DMS53 treated with DMSO at 0.1 percent for 48 hours (cell line): ENCODE data around the gene SYNGR3.

Experiments used
- DNase-seq: peaks from one replicate; lab custom pipeline; 2025; ENCODE audit not compliant: unreplicated experiment; lab: John Stamatoyannopoulos, UW

The SYNGR3 gene

DNA sequence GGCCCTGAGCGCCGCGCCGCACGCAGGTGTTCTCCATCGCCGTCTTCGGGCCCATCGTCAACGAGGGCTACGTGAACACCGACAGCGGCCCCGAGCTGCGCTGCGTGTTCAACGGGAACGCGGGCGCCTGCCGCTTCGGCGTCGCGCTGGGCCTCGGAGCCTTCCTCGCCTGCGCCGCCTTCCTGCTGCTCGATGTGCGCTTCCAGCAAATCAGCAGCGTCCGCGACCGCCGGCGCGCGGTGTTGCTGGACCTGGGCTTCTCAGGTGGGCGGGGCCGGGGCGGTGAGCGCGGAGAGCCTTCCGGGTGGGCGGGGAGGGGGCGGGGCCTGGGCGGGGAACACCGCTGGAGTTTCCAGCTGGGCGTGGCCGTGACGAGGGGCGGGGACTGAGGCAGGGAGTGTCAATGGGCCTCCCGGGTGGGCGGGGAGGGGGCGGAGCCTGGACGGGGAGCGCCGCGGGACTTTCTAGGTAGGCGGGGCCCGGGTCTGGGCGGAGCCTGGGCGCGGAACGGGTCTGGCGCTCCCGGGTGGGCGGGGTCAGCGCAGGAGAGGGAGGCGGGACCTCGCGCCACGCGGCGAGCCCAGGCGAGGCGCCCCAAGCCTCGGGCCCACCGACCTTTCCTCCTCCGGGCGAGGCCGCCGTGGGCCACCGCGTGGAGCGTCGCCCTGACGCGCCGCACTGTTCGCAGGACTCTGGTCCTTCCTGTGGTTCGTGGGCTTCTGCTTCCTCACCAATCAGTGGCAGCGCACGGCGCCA, 2.4 kb downstream of the SYNGR3 start:
- DNase-seq: peak; percentile 64

GRCh38 chr16:1992704-1993317, 3.0 kb downstream of the SYNGR3 start:
- DNase-seq: no peak

- peak; percentile 51 for DNase-seq
Measured at GRCh38 chr16:1993731-1994131, 4.0 kb downstream of the SYNGR3 start.

DNA sequence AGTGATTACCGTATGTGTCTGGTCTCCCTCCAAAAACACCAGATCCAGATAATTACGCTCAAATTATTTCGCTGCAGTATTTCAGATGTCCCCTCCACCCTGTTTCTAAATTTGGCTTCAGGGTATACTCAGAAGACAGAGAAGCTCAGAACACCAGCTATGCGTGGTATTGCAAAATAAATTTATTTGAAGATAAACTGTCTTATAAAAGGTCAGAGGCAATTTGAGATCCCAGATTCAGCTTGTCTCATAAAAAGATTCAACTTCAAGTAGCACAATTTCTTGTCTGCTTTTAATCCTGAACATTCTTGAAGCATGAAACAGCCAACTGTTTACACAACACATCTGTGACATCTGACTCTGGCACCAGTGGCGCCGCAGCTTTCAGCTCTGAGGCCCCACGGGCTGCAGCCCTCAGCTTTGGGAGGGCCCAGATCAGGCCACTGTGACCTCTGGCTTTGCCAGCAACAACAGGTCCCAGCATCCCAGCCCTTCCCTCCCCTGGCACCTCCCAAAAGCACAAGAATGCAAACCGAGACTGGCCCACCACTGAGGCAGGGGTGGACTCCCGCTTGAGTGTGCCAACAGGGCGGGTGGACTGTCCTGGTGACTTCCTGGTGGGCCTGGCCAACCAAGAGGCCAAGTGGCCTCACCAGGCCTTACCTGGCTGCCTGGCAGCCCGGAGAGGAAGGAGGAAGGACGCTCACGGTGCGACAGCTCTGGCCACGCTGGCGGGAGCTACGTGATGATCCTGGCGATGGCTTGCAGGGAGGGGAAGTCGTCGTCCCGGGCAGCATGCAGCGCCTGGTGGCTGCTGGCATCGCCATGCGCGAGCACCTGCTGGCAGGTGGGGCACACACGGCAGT, 8.0 kb downstream of the SYNGR3 start:
- no peak for DNase-seq

GRCh38 chr16:1998360-1998835, 8.6 kb downstream of the SYNGR3 start:
- no peak for DNase-seq

DNA sequence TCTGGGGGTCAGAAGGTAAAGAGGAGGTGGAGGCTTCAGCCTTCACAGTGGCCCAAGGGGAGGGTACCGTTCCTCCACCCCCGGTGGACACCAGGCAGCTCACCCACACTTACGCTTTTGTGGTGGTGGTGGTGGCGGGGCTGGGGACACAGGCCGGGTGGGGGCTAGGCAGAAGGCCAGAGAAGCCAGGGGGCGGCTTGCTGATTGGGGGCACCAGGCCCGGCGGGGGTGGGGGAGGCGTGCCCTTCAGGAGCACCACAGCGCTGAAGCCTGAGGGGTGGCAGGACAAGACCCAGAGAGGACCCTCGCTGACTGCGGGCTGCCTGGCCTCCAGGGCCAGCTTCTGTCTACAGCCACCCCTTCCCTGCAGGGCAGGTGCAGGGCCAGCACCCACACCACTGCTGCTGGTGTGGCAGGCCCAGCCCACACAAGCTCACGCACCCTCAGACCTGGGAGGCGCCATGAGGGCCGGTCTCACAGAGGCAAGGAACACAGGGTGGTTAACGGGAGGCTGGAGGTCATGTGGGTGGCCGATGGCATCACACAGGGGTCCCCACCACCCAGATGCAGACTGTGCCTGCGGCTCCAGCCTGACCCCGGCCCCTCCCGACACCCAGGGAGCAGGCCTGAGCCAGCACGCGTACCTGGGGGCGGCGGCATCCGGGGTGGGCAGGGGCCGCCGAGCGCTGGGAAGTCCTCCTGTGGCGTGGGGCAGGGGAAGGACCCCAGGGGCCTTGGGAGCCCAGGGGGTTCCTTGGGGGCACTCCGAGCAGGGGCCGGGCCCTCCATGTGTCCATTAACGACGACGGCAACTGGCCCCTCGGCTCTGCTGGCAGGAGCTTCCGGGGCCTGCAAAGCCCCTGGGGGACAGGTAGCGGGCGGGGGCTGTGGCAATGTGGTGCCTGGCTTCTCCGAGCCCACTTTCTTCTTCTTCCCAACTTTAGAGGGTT, 9.4 kb downstream of the SYNGR3 start:
- no peak for DNase-seq

DNA sequence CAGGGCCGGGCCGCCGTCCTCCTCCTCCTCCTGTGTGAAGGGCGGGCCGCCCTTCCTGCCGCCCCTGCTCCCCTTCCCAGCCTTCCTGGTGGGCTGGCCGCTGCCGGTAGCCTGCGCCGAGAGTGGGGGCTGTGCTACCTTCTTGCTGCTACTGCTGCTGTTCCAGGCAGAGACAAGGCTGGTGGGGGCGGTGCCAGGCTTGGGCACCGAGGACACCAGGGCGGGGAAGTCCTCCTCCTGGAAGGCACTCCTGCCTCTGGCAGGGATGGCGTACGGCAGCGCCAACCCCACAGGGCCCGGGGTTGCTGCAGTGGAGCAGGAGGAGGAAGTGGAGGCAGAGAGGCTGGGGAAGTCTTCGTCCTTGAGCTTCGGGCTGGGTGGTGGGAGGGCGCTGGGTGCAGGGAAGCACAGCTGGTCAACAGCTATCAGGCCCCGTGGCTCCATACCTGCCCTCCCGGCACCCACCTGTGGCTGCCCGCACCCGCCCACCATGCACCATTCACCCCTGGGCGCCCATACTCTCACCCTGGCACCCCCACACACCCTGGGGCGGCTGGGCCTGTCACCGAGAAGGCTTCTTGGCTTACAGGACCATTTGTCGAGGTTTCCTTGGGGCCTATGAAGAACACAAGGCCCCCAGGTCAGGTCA, 10.2 kb downstream of the SYNGR3 start:
- DNase-seq: no peak

- no peak for DNase-seq
Measured at GRCh38 chr16:2001035-2001434, 11.3 kb downstream of the SYNGR3 start.

GRCh38 chr16:2001456-2002355, 11.9 kb downstream of the SYNGR3 start:
- DNase-seq: no peak

DNA sequence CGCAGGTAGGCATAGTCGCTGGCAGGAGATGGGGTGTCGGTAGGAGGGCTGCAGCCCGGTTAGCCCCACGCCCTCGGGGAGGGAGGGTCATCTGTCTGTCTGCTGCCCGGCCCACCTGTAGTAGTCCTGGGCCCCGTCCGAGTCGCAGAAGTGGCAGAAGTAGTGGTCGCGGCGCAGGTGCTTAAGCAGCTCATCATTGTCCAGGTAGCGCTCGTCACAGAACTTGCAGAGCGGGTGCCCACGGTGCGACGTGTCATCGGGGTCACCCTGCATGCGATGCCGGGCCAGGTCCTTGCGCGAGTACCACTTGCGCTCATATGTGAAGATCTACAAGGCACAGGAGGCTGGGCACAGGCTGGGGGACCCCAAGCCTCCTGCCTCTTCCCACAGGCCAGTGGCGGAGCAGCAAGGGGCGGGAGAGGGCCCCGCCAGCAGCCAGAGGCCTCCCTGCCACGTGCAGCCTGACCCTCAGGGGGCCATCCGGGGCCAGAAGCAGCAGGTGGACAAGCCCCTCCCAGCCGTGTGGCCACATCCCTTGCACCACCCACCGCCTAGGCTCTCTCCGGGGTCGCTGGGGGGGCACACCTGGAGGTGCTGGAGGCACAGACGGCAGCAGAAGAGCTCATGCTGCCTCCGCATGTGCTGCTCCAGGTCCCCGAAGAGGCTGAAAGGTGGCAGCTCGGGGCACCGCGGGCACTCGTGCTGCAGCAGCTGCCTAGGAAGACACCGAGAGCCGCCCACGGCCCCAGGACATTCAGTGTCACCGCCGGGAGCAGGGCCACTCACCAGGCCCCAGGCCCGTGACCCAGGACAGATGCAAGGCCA, 12.8 kb downstream of the SYNGR3 start:
- DNase-seq: no peak

- DNase-seq: no peak
Measured at GRCh38 chr16:2003231-2003826, 13.6 kb downstream of the SYNGR3 start.

DNA sequence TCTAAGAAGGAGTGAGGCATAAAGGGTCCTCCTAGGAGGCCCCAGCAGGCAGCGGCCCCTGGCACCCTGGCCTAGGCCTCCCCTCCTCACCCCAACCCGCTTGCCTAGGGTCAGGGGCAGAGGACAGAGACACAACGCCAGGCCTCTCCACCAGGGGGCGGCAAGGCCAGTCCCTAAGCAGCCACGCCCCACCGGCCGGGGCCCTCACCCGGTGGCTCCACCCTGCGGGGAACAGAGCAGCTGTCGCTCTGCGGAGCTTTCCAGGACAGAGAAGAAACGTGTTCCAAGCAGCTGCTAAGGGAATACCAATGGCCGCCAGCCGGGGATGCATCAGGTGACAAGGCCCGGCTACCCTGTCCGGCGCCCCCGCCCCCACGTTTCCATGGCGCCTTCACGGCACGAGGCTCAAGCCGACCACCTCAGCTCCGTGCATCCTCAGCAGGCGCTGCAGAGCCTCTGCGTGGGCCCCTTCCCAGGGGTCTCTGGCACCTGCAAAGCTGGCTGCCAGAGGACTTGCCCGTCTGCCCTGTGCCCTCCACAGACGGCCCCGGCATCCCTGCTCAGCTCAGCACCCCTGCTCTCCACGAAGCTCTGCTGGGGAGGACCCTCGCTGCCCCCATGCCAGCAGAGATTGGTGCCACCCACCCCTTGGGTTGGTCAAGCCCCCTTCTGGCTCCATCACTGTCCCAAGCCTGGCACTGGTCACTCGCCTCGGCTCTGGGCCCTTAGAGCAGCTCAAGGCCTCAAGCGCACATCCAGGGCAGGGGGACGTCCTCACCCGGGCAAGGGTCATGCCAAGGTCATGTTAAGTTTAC, 14.3 kb downstream of the SYNGR3 start:
- DNase-seq: peak; percentile 86

DNA sequence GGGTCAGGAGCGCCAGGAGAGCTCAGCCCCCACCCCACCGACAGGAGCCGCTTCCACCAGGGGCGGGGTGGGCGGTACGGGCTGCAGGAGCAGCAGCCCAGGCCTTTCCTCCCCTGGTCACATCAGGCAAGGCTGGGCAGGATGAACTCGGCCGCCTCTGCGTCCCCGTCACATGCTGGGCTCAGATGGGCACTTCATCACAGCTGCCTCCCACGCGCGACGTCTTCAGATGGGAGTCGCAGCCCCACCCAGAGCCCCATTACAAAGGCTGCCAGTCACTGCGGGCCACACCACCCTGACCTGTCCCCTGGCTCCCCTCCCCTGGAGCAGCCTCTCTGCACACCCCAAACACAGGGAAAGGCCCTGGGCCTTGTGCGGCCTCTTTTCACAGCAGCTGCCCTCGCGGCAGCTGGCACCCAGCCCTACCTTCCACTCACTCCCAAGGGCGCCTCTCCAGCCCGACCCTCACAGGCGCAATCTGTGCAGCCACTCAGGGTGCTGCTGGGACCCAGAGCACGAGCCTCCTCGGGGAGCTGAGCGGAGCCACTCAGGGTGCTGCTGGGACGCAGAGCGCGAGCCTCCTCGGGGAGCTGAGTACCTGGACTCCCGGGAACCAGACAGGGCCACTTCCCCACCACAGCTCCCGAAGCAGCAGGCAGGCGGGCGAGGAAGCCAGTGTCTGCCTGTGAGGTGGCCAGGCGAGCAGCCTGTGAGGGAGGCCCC, 15.2 kb downstream of the SYNGR3 start:
- DNase-seq: no peak

DNA sequence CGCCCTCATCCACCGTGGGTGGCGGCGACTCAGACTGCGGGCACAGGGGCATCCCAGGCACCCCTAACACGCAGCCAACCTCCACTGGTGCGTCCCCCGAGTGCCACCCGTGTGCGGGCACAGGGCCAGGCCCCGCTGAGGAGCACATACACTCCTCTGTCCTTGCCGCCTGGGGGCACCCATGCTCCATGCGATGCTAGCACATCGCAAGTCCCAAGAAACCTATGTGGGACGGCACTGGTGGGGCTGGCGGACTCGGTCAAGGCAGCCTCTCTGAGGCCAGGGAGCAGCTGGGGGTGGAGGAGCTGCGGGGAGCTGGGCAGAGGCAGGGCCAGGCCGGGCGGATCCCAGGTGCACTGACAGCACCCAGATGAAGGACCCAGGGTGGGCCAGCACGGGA, 15.9 kb downstream of the SYNGR3 start:
- no peak for DNase-seq

- DNase-seq: no peak
Measured at GRCh38 chr16:2006317-2006716, 16.5 kb downstream of the SYNGR3 start.

GRCh38 chr16:2007081-2007836, 17.5 kb downstream of the SYNGR3 start:
- no peak for DNase-seq
